K562 (cell line): ENCODE data around the gene SMAD4. TPM values are rescaled to one million over a fixed set of nuclear protein-coding genes. Genes with fewer than 3 reads are reported as not detected.

Source experiments
- ATAC-seq: fragments of 200-7000 bp; cut with Tn5 transposase; 3 replicates; pipeline ENCODE4 v1.9.1; 2020; ENCODE audit warnings: moderate library complexity
- BruUV-seq: library from RNA; stranded (reverse); fragments of 400-500 nt; replicated peaks from 2 replicates; lab custom pipeline; 2021; lab: Mats Ljungman, UMichigan
- CTCF ChIA-PET: fragments of 300-600 bp; formaldehyde crosslinking; extraction: SDS; loops from one replicate; lab custom pipeline; 2021; ENCODE audit warnings: low intra/inter-chr PET ratio; lab: Yijun Ruan, JAX
- POLR2A ChIA-PET: fragments of 300-600, 350-650 bp; sonication (Branson Sonifier 250); formaldehyde crosslinking; extraction: SDS; loops from one replicate; lab custom pipeline; 2021; ENCODE audit warnings: antibody characterized with exemption, inconsistent platforms; lab: Yijun Ruan, JAX
- DNase-seq, 4 experiments: peaks; one replicate each; pipeline versions ENCODE4 v3.0.0 to v3.0.0-alpha.2; 2011 to 2018; ENCODE audit warnings: low spot score in 3 of 4, mixed read lengths in 3 of 4; ENCODE audit errors: extremely low read depth in 1 of 4
- FAIRE-seq: peaks from 2 replicates; lab custom pipeline; 2011; peaks lifted over from hg19 to GRCh38; lab: Jason Lieb, UNC
- H2AFZ ChIP-seq: 2 replicates; pipeline ENCODE4 v1.6.0; 2011; ENCODE audit warnings: low read depth, low read length, control low read depth, inconsistent platforms
- H3K27ac ChIP-seq: fragments of 200-600 bp; 3 replicates; pipeline ENCODE4 v1.8.0; 2011; ENCODE audit warnings: low read depth, mild to moderate bottlenecking, control low read depth, inconsistent platforms, low read length, moderate library complexity, mixed read lengths; ENCODE audit errors: extremely low read depth
- H3K27me3 ChIP-seq, 2 experiments: fragments of 300-600 bp in 1 of 2; 2 replicates in 1 of 2; 3 replicates in 1 of 2; pipeline versions ENCODE4 v1.6.0 to v1.8.0; 2011; ENCODE audit warnings: inconsistent platforms in 2 of 2, low read length in 2 of 2, mild to moderate bottlenecking in 1 of 2, mixed read lengths in 1 of 2, moderate library complexity in 1 of 2; ENCODE audit not compliant: control insufficient read depth in 2 of 2, insufficient read depth in 2 of 2
- H3K36me3 ChIP-seq: fragments of 300-600 bp; 3 replicates; pipeline ENCODE4 v1.8.0; 2011; ENCODE audit warnings: mild to moderate bottlenecking, low read length, inconsistent platforms; ENCODE audit not compliant: control insufficient read depth, insufficient read depth
- H3K4me1 ChIP-seq, 2 experiments: fragments of 200-600 bp in 1 of 2; replicated peaks in 1 of 2; 2 replicates in 1 of 2; 3 replicates in 1 of 2; pipeline versions ENCODE4 v1.5.1 to v1.8.0; 2011; ENCODE audit warnings: inconsistent platforms in 2 of 2, low read length in 2 of 2, mild to moderate bottlenecking in 1 of 2, mixed read lengths in 1 of 2, moderate library complexity in 1 of 2; ENCODE audit not compliant: control insufficient read depth in 2 of 2, insufficient read depth in 2 of 2
- H3K4me2 ChIP-seq: 2 replicates; pipeline ENCODE4 v1.6.1; 2011; ENCODE audit warnings: low read length, control low read depth, inconsistent platforms, mixed read lengths; ENCODE audit not compliant: insufficient read depth
- H3K4me3 ChIP-seq: fragments of 200-600 bp; sonication (generic), shearing (Covaris generic); 2 replicates; pipeline ENCODE4 v1.5.1; 2016; ENCODE audit warnings: control low read depth, inconsistent platforms
- H3K79me2 ChIP-seq: fragments of 200-600 bp; 3 replicates; pipeline ENCODE4 v1.8.0; 2011; ENCODE audit warnings: low read length, inconsistent platforms; ENCODE audit not compliant: control insufficient read depth, insufficient read depth
- H3K9ac ChIP-seq, 2 experiments: 2 replicates each; pipeline versions ENCODE4 v1.6.0 to v1.6.1; 2011; ENCODE audit warnings: low read depth in 2 of 2, low read length in 2 of 2, control low read depth in 1 of 2, inconsistent platforms in 1 of 2, mild to moderate bottlenecking in 1 of 2, mixed read lengths in 1 of 2; ENCODE audit not compliant: insufficient read depth in 1 of 2
- H3K9me1 ChIP-seq: one replicate; pipeline ENCODE4 v1.6.0; 2011; ENCODE audit warnings: inconsistent platforms, mild to moderate bottlenecking, low read length, moderate library complexity; ENCODE audit not compliant: control insufficient read depth, insufficient read depth
- H3K9me3 ChIP-seq: replicated peaks from 2 replicates; pipeline ENCODE4 v1.5.1; 2011; ENCODE audit warnings: low read depth, low read length, inconsistent platforms; ENCODE audit not compliant: control insufficient read depth, insufficient read depth
- H4K20me1 ChIP-seq: replicated peaks from 2 replicates; pipeline ENCODE4 v1.6.1; 2011; ENCODE audit warnings: low read length, inconsistent platforms, mixed read lengths; ENCODE audit not compliant: control insufficient read depth, insufficient read depth
- NCOR1 ChIP-seq: fragments of 450-650 bp; IDR thresholded peaks from 2 replicates; pipeline ENCODE4 v1.6.1; 2016; ENCODE audit warnings: mild to moderate bottlenecking, moderate library complexity
- POLR2A ChIP-seq: fragments of 450-650 bp; conservative IDR thresholded peaks from 2 replicates; pipeline ENCODE4 v1.6.1; 2016
- SMARCA4 ChIP-seq: fragments of 450-650 bp; IDR thresholded peaks from 2 replicates; pipeline ENCODE4 v1.6.1; 2016
- ZNF354B ChIP-seq: fragments of 250-450 bp; sonication (Bioruptor Pico); IDR thresholded peaks from 2 replicates; pipeline ENCODE4 v1.4.0; 2020
- ZNF644 ChIP-seq: fragments of 200-800 bp; sonication (Bioruptor generic); IDR thresholded peaks from 2 replicates; pipeline ENCODE4 v1.6.1; 2016; ENCODE audit warnings: low read depth, missing genetic modification characterization, missing compliant biosample characterization
- WGBS: fragments of 100-300 bp; shearing (Covaris generic); methylation state at CpG from one replicate; pipeline ENCODE4 v1.1.6; 2016; ENCODE audit warnings: low coverage, mixed read lengths; ENCODE audit not compliant: insufficient coverage; ENCODE audit errors: missing lambda C conversion rate; 5-methylcytosine and 5-hydroxymethylcytosine counted together
- in situ Hi-C: fragments of 300-500 bp; cut with MboI; formaldehyde crosslinking; loops from 4 replicates; pipeline ENCODE4 v1.15.0; 2018; ENCODE audit warnings: inconsistent platforms, mixed read lengths
- intact Hi-C: fragments of 100-400 bp; cut with micrococcal nuclease; formaldehyde crosslinking; loops from 2 replicates; pipeline ENCODE4 v1.14.2; 2022
- polyA plus RNA-seq, 8 experiments: library from polyadenylated mRNA; depleted of rRNA in 4 of 8; stranded (reverse) in 5 of 8; unstranded in 3 of 8; fragments of >200 nt; fragmentation: Nextera tagmentation in 2 of 8; fragmentation: Illumina TruSeq in 1 of 8; extraction: Ambion mirVana in 2 of 8; extraction: Trizol in 1 of 8; gene quantifications; 2 replicates each; pipeline versions ENCODE4 v1.2.1 to v1.2.3, GENCODE V29; 2011 to 2014; ENCODE audit warnings: inconsistent platforms in 1 of 8, missing spikeins in 1 of 8
- total RNA-seq, 7 experiments: library from RNA; depleted of rRNA in 6 of 7; stranded (reverse); fragments of >200 nt in 6 of 7; fragmentation: Illumina TruSeq in 2 of 7; extraction: Trizol in 2 of 7; gene quantifications; 2 replicates each; pipeline versions ENCODE4 v1.2.1 to v1.2.3, GENCODE V29; 2011 to 2021; ENCODE audit warnings: low replicate concordance in 1 of 7
- TF ChIP-seq, protein P1 (sequence below), 2 experiments: fragments of 450-650 bp; formaldehyde crosslinking in 1 of 2; IDR thresholded peaks; 2 replicates each; pipeline versions ENCODE4 v1.4.0 to v1.6.1; 2014 to 2020; ENCODE audit warnings: mild to moderate bottlenecking in 2 of 2, borderline replicate concordance in 1 of 2, low read depth in 1 of 2

SMAD4 gene
- total and polyA plus RNA-seq, 9 of the 15 experiments (the other 6 are each of a cell fraction or from before 2014, with no cell fraction given), result 5.7 to 55.0 (median 39.4) TPM

DNA sequence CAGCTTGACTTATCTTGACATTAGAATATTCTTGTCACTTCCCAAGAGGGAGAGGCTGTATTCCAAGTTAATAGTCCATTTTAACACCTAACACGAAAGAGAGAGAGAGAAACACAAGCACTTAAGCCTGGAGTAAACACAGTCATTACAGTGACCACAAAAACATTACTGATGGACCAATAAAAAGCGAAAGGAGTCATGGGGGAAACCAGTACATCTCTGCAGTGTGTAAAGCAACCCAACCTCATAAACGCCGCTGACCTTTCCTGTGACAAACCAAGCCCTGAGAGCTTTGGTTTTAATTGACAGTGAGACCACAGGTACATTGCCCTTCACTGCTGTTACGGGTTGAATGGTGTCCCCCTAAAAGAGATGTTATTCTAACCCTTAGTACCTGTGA lies 78.3 kb downstream of the SMAD4 start:
- WGBS, result 35% methylated on average over 4 of the region's 5 CpGs
- Histone ChIP-seq H2AFZ (no peak overlapping the region), H3K9me1 (no peaks in the 10 kb centered on the region), H3K9me3 (no peaks in the 10 kb centered on the region), H4K20me1 (no peaks in the 10 kb centered on the region), H3K27me3 (no peaks in the 10 kb centered on the region)
- POLR2A ChIA-PET, result no interaction called here
- TF ChIP-seq ZNF644 (tag), result no peak
- no peak for TF ChIP-seq POLR2A
- no peak for TF ChIP-seq NCOR1
- TF ChIP-seq SMARCA4, result no peak
- TF ChIP-seq, all 486 proteins: peak for 0
- peaks cover 0 to 9% of the 10 kb centered on the region in 2 experiments; a peak in 2 of 5 replicates for H3K4me1 ChIP-seq
- H3K36me3 ChIP-seq, result no peaks in the 10 kb centered on the region
- intact Hi-C loops (loop anchor here (10.0 kb wide), 1 partner anchor 276 kb away; no protein-coding TSS in a partner anchor), in situ Hi-C loops (loop anchor here (25.0 kb wide), 2 partner anchors 554 to 1179 kb away; no protein-coding TSS in a partner anchor)
- FAIRE-seq (no peak), ATAC-seq (no peak), DNase-seq (no peak)
- no peak overlapping the region for H3K9ac ChIP-seq
- H3K79me2 ChIP-seq, result no peaks in the 10 kb centered on the region
- CTCF ChIA-PET, result no interaction called here
- no peak overlapping the region for H3K4me3 ChIP-seq
- H3K27ac ChIP-seq, result no peak overlapping the region
- H3K4me2 ChIP-seq, result no peak overlapping the region; the same call in 1 of the 2 replicates
- BruUV-seq, result no TSS peak

DNA sequence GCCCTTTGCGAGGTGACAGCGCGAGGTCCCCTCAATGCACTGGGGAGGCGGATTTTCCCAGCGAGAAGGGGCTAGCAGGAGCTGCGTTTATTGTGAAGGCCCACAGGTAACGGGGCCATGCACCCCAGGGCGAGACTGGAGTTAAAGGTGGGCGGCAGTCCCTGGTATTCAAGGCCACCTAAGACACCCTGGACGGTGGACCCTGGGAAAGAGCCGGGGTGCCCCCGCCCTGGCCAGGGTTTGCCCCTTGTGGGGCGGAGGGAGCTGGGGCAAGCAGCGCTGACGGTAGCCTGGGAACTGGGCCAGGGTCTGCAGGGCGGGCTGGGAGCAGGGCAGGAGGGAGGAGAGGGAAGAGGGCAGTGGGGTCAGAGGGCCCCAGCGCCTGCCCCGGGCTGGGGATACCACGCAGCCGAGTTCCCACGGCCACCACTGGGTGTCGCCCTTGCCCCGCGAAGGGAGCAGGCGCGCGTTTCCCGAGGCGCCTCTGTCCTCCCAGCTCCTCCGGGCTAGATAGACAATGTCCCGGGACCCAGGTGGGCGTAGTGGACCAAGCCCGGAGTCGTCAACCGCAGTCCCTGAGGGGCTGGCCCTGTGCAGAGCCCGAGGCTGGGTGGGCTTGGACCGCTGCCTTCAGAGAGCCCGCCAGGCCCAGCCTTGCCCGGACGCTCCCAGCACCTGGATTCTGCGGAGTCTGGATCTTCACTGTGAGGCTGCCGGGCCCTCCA lies 80.2 kb downstream of the SMAD4 start:
- no peak overlapping the region for H3K9ac ChIP-seq
- H3K9me3 ChIP-seq, result no peaks in the 10 kb centered on the region
- no peaks in the 10 kb centered on the region for H3K79me2 ChIP-seq
- no peak overlapping the region for H3K4me3 ChIP-seq
- CTCF ChIA-PET, result interaction anchor here (0.7 kb wide), 1 partner anchor 573 kb away, joined by 3 read pairs; no protein-coding TSS in a partner anchor
- intact Hi-C loops, result no loop called here
- 51% methylated on average over 10 of the region's 42 CpGs for whole genome bisulfite sequencing
- peaks cover 0 to 9% of the 10 kb centered on the region in 2 experiments; a peak in 2 of 5 replicates for H3K4me1 ChIP-seq
- ATAC-seq (peak; percentile 99), DNase-seq (peak; percentile 58 to 76 (median 72)), FAIRE-seq (no peak)
- H3K9me1 ChIP-seq, result no peaks in the 10 kb centered on the region
- POLR2A ChIA-PET, result interaction anchor here (1.2 kb wide), 1 partner anchor 10 kb away, joined by 3 read pairs; no protein-coding TSS in a partner anchor
- H3K27ac ChIP-seq, result no peak overlapping the region
- H3K36me3 ChIP-seq, result no peaks in the 10 kb centered on the region
- H2AFZ ChIP-seq, result no peak overlapping the region
- no peak overlapping the region for H3K4me2 ChIP-seq
- H4K20me1 ChIP-seq, result no peaks in the 10 kb centered on the region
- no peaks in the 10 kb centered on the region for H3K27me3 ChIP-seq
- in situ Hi-C loops, result loop anchor here (10.0 to 25.0 kb wide), 3 partner anchors 285 to 1177 kb away; no protein-coding TSS in a partner anchor
- BruUV-seq, result no TSS peak
- TF ChIP-seq, protein P1, sequence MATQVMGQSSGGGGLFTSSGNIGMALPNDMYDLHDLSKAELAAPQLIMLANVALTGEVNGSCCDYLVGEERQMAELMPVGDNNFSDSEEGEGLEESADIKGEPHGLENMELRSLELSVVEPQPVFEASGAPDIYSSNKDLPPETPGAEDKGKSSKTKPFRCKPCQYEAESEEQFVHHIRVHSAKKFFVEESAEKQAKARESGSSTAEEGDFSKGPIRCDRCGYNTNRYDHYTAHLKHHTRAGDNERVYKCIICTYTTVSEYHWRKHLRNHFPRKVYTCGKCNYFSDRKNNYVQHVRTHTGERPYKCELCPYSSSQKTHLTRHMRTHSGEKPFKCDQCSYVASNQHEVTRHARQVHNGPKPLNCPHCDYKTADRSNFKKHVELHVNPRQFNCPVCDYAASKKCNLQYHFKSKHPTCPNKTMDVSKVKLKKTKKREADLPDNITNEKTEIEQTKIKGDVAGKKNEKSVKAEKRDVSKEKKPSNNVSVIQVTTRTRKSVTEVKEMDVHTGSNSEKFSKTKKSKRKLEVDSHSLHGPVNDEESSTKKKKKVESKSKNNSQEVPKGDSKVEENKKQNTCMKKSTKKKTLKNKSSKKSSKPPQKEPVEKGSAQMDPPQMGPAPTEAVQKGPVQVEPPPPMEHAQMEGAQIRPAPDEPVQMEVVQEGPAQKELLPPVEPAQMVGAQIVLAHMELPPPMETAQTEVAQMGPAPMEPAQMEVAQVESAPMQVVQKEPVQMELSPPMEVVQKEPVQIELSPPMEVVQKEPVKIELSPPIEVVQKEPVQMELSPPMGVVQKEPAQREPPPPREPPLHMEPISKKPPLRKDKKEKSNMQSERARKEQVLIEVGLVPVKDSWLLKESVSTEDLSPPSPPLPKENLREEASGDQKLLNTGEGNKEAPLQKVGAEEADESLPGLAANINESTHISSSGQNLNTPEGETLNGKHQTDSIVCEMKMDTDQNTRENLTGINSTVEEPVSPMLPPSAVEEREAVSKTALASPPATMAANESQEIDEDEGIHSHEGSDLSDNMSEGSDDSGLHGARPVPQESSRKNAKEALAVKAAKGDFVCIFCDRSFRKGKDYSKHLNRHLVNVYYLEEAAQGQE (IDR thresholded peaks at IDR 0.05; ENCODE audit: borderline replicate concordance), result peak; percentile 72
- TF ChIP-seq, protein P1 (CRISPR knock-in tag; IDR thresholded peaks at IDR 0.05; ENCODE audit: low read depth), result no peak
- TF ChIP-seq ZNF354B (CRISPR knock-in tag), result no peak
